ELR (cell line): ENCODE data around the gene SHQ1.
A peak's percentile ranks its signal among the peaks of the same experiment; 100 is the strongest.

Experiments used
- DNase-seq: peaks from one replicate; pipeline ENCODE4 v3.0.0-alpha.2; 2015; ENCODE audit warnings: low read depth

Gene SHQ1

GRCh38 chr3:72848703-72849081 is 447 bp upstream of the SHQ1 start:
- DNase-seq, result peak; percentile 65

GRCh38 chr3:72847282-72847681 is 963 bp downstream of the SHQ1 start:
- peak; percentile 1 for DNase-seq

DNA sequence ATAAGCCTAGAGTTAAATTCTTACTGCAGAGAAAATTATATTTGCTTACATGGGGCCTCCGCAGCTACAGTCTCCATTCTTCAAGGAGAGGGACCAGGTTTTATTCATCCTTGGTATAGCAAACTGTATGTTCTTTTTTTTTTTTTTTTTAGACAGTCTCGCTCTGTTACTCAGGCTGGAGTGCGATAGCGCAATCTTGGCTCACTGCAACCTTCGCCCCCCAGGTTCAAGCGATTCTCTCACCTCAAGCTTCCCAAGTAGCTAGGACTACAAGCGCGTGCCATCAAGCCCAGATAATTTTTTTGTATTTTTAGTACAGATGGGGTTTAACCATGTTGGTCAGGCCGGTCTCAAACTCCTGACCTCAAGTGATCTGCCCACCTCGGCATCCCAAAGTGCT is 2.1 kb downstream of the SHQ1 start:
- no peak for DNase-seq

DNA sequence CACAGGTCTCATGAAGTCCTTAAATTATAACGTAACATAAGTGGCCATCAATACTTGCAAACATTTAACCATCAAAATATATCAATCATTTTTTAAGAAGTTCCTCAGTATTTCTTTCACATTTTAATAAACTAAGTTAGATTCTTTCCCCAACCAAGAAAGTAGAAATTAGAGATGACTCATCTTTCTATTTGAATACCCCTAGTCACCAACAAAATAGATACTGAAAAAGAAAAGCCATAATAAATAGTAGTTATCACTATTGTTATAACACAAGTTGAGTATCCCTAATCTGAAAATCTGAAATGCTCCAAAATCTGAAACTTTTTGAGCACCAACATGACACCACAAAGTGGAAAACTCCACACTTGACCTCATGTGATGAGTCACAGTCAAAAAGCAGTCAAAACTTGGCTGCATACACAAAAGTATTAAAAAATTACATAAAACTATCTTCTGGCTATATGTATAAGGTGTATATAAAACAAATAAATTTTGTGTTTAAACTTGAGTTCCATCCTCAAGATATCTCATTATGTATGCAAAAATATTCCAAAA is 3.7 kb downstream of the SHQ1 start:
- peak; percentile 17 for DNase-seq

DNA sequence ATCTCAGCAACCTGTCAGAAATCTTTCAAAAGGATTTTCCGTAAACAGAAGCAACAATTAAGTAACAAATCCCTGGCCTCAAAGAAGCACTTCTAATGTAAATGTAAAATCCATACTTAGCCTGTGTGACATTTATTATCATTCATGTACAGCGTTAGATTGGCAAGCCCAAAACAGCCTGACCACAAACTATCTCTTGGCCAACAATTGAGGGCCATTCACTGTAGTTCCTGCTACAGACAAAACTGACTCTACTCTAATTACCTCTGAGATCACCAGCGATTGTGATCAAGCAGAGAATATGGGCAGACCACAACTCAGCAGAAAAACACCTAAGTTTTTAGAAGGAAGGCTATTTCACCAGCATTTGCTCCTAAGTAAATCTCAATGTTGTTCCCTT is 9.2 kb downstream of the SHQ1 start:
- DNase-seq, result no peak

DNA sequence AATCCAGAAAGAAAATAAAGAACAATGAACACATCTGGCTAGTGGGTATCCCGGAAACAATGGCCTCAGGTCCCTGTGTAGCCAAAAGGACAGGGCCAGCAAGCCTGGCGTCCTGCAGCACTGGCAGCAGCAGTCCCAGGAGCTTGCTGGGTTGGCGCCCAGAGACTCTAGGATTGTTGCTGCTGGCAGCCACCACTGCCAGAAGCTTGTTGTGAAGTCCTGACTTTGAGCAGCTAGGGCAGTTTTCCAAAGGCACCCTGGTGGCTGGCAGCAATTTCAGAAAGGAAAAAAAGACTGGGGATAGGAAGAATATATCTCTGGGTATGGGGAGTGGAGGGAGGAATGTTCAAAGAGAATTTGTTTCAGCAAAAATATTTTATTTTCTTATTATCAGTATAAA is 11.3 kb downstream of the SHQ1 start:
- no peak for DNase-seq

DNA sequence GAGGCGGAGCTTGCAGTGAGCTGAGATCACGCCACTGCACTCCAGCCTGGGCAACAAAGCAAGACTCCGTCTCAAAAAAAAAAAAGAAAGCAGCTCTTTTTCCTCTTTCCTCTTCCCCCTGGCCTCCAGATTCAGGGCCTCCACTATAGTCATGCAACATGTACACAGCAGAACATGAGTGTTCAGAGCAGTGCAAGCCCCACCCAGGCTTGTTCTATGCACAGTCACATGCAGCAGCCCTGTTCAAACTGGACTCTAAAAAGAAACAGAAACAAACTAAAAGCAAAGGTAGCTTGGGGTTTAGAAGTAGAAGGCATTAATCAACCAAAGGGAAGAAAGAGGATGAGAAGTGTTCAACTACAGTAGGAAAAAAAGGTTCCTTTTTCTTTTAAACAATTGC is 11.8 kb downstream of the SHQ1 start:
- DNase-seq, result no peak

GRCh38 chr3:72830452-72831223 is 17.6 kb downstream of the SHQ1 start:
- DNase-seq, result peak; percentile 24

GRCh38 chr3:72829701-72830100 is 18.5 kb downstream of the SHQ1 start:
- no peak for DNase-seq

DNA sequence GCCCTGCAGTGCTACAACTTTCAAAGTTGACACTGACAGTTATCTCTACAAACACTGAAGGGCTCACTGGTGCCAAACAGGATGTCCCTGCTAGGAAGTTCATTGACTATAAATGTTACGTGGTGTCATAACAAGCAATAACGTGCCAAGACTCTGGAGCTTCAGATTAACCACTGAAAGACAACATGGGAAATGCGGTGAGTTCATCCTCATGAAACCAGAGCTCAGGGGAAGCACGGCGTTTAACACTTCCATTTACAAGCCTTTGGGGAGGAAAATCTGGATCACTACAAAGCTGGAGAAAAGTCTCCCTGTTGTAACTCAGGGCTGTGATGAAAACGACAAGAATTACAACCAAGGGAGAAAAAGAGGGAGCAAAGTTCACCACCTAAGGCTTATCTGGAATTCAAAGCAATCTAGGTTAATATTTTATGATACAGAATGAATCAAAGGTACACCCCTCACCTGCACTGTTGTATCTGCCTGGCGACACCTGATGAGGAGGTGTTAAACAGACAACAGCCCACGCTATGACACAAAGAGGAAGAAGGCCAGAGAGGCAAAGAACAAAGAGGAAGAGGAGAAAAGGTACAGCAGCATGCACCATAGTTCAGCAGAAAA is 27.0 kb downstream of the SHQ1 start:
- DNase-seq, result no peak

- DNase-seq, result no peak
Measured at GRCh38 chr3:72820415-72820814, 27.8 kb downstream of the SHQ1 start.

DNA sequence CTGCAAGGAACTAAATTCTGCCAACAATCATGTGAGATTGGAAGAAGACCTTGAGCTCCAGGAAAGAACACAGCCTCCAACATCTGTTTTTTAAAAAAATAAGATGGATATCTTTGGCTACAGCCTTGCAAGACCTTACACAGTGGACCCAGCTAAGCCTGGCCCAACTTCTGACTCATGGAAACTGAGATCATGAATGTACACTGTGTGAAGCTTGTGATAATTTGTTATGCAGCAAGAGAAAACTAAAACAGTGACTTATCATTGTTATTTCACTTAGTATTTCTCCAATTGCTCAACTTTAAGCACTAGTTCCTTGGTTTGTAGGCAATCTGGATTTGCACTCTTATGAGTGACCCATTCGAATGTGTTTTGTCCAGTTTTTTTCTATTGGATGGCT is 29.3 kb downstream of the SHQ1 start:
- DNase-seq, result peak; percentile 56

GRCh38 chr3:72818092-72818773 is 30.0 kb downstream of the SHQ1 start:
- peak; percentile 32 for DNase-seq

DNA sequence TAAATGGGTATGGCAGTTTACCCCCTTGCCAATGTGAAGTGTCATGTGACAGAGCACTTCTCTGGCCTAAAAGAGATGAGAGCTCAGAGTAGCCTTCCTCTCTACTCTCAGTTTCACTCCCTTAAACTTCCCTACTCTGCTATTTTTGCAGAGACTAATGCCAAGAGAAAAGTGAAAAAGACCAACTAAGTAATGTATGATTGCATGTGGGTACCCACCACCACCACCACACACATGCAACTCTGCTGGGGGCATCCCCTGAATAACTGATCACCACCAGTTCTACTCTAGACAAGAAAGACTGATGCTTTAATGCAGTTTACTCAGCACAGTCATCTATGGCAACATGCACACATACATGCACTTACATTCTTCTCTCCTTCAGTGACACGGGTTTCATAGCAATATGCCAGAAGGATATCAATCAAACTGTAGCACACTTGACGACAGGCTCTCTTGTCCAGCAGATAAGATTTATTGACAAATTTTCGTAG is 31.3 kb downstream of the SHQ1 start:
- no peak for DNase-seq

DNA sequence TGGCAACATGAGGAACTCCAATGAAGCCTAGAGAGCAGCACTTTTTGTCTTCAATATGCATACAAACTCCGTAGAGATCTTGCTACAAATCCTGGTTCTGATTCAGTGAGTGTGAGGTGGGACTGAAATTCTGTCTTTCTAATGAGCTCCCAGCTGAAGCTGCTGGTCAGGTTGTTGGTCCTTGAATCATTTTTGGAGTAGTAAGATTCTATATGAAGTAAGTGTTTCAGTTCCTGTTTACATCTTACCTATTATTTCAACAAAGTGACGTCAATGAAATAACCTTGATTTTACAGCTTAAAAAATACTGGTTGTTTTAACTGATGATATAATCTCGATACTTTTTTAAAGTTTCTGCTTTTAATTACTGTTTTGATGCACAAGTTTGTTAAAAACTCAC is 33.9 kb downstream of the SHQ1 start:
- DNase-seq, result no peak

DNA sequence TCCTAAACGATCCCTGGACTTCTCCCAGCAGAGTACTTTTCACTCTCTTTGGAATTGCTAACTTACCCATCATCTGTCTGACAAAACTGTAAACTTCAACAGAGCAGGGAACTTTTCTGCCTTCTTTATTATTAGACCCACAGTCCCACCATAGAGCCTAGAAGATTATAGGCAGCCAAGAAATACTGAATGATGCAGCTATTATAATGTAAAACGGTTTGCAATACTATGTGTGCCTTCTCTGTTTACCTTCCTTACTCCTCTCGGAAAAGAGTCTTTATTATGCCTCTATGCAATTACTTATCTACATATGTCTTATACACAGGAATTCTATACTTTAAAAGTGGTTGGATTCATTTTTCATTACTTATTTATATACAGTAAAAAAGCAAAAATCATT is 36.0 kb downstream of the SHQ1 start:
- DNase-seq, result no peak

DNA sequence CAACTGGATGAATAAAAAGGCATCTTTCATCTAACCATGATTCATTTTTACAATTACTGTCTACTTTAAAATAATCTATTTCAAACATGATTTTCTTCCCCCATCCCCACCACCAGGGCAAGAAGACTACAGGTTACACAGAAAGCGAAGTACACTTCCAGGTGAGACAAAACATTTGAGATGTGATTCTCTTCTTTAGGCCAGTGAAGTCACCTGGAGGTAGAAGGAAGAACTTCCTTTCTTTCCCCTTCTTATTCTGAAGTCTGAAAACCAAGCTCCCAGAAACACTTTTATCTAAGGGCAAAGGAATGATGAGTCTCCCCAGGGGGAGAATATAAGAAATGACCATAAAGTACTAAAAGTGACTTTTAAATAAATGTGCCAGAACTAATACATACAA is 36.7 kb downstream of the SHQ1 start:
- DNase-seq, result no peak

GRCh38 chr3:72810659-72811434 is 37.4 kb downstream of the SHQ1 start:
- no peak for DNase-seq

GRCh38 chr3:72810063-72810462 is 38.2 kb downstream of the SHQ1 start:
- DNase-seq, result no peak

DNA sequence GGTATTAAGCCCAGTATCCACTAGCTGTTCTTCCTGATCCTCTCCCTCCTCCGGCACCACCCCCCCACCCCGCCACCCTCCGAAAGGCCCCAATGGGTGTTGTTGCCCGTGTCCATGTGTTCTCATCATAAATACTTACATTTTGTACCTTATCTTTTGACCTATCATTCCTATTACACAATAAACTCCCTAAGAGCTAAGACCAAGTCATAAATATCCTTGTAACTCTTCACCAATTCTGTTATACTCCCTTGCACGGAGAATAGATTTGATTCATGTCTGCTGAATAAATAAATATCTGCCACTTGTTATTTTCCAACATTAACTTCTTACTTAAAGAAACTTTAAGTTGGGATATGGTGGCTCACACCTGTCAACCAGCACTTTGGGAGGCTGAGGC is 43.9 kb downstream of the SHQ1 start:
- no peak for DNase-seq

- DNase-seq, result no peak
Measured at GRCh38 chr3:72803573-72803972, 44.7 kb downstream of the SHQ1 start.

- no peak for DNase-seq
Measured at GRCh38 chr3:72802001-72802400, 46.2 kb downstream of the SHQ1 start.
